NOMO-1 (cell line): Measurements from ENCODE around the gene WDR27.
"Not testable (repeated sequence)": the region's sequence is repeated elsewhere in the genome, so short reads cannot be mapped to it uniquely, and the experiment has no call there.

Experiments used
- DNase-seq, 2 experiments: peaks; one replicate each; lab custom pipeline; 2025; ENCODE audit not compliant: unreplicated experiment in 2 of 2; lab: John Stamatoyannopoulos, UW

WDR27 gene

GRCh38 chr6:169665289-169665688 lies 36.5 kb downstream of the WDR27 start:
- DNase-seq: no peak

- DNase-seq: no peak
Observed at GRCh38 chr6:169664227-169664626, 37.6 kb downstream of the WDR27 start.

DNA sequence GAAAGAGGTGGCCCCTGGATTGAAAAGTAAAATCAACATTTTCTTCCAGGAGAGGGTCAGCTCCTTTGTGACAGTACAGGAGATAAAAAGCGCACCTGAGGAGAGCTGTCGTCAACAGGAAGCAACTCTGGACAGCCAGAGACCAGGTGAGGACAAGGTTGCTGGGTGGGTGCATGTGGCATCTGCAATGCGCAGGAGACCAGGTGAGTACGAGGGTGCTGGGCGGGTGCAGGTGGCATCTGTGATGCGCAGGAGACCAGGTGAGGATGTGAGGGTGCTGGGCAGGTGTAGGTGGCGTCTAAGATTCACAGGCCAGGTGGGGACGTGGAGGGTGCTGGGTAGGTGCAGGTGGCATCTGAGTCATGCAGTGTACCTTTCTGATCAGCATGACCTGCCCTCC lies 38.4 kb downstream of the WDR27 start:
- no peak for DNase-seq

GRCh38 chr6:169661391-169661756 lies 40.5 kb downstream of the WDR27 start:
- DNase-seq: no peak

- DNase-seq: no peak
Observed at GRCh38 chr6:169660751-169661390, 41.0 kb downstream of the WDR27 start.

- no peak for DNase-seq
Observed at GRCh38 chr6:169659820-169660610, 41.8 kb downstream of the WDR27 start.

GRCh38 chr6:169657284-169657610 lies 44.6 kb downstream of the WDR27 start:
- no peak for DNase-seq

DNA sequence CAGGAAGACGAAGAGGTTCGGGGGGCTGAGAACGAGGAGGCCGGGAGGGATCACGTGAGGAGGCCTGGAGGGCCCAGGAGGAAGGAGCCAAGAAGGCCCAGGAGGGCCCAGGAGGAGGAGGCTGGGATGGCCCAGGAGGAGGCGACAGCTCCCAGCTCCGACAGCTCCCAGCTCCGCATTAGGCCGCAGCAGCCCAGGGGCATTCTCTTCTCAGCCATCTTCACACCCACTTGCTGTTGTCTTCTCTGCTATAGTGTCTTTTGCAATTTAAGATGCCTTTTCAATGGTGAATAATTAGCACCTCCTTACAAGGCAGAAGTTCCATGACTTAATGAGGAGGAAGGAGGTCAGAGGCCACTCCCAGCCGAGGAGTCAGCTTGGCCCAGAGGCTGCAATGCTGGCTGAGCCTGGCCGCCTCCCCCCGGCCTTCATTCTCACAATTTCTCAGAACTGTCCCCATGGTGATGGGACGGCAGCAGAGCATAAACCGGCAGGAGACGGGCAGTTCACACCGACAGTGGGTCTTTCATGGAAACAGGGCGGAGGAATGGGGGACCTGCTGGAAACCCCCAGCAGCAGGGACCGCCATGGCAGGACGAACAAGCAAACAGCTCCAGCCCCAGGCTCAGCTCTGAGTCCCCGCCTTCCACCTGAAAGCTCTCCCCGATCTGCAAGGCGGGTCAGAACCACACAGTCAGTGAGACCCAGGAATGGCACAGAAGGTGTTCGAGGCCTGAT lies 45.1 kb downstream of the WDR27 start:
- no peak for DNase-seq

- DNase-seq: no peak
Observed at GRCh38 chr6:169654598-169655391, 47.0 kb downstream of the WDR27 start.

DNA sequence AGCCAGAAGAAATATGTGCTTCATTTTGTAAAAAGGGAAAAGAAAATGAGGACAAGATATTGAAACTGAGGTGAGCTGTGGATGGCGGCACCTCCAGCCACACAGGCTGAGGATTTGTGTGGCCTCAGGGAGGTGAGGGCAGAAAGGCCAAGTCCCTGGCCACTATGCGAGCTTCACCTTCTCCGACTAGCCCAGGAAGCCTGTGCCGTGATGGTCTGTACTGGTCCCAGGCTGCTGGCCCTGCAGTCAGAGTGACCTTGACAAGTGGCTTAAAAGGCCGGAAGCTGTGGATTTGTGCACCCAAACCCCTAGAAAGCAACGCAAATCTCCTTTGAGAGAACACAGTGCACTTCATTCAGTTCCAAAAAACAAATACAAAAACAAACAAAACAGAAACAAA lies 48.1 kb downstream of the WDR27 start:
- no peak for DNase-seq

GRCh38 chr6:169652896-169653295 lies 48.9 kb downstream of the WDR27 start:
- no peak for DNase-seq

GRCh38 chr6:169651498-169651897 lies 50.3 kb downstream of the WDR27 start:
- DNase-seq: no peak

DNA sequence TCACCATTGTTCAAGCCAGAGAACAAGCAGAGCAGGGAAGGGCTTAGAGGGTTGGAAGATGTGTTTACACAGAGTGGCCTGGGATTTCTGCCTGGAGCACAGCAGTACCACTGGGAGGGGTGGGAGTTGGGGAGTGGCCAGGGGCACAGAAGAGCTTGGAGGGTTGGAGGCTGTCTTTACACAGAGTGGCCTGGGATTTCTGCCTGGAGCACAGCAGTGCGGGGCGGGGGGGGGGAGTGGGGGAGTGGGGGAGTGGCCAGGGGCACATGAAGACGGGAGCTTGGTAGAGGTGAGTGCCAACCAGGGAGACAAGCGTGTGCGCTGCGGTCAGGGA lies 50.9 kb downstream of the WDR27 start:
- no peak for DNase-seq

- DNase-seq: no peak
Observed at GRCh38 chr6:169650241-169650958, 51.4 kb downstream of the WDR27 start.

- DNase-seq: no peak
Observed at GRCh38 chr6:169648617-169649016, 53.2 kb downstream of the WDR27 start.

DNA sequence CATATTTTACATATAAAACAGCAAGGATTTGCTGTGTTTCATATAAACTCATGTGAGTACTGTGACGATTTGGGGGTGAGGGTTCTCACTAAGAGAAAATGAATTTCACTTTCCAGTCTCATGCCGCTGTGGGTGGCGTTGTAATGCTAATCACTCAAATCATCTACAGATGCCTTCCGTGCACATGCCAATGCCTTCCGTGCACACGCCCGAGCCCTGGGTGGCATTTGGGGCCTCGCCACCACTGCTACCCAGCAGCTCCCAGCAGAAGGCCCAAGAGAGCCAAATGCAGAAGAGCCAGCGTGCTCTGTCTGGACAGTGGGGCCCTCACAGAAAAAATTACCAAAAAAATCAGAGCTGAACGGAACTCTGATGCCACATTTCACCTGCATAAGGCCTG lies 53.7 kb downstream of the WDR27 start:
- DNase-seq: no peak

DNA sequence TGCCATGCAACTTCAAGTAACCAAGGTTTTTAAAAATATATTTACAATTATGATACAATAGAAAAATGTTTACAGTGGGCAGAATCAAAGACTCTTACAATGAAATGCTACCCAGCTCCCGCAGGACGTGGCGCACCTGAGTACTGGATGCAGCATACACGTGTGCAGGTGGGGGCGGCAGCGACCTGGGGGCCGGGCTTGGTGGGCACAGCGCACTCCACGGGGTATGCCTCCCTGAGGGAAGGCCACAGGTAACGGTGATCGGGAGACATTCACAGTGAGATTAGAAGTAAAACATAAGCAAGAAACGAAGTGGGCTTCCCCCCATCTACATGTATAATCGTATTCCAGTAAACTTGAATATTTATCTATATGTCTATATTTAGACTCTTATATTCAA lies 54.2 kb downstream of the WDR27 start:
- no peak for DNase-seq

DNA sequence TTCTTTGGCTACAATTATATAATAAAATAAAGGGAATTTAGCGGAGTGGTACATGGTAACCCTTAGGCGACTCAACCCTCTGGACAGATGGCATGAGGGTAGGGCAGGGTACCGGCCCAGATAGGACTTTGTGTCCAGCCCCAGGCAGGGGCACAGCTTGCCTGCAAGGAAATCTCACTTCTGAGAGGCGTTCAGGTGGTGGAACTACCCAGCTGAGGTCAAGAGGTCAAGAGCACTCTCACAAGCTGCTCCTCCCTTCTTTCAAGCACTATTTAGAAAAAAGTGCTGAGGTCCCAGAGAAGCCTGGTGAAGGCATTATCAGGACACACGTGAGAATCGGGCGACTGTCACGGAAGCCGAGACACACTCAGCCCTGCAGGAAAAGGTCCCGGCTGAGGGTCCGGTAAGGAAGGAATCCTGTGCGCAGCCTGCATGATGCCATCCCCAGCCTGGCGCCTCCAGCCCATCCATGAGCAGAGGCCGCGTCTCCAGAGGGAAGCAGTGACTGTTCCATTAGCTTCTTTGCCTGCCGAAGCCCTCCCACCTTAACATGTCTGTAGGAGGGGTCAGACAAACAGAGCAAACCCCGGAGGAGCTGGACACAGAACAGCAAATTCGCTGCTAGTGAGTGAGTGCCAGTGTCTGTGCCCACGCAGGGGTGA lies 54.8 kb downstream of the WDR27 start:
- DNase-seq: no peak

DNA sequence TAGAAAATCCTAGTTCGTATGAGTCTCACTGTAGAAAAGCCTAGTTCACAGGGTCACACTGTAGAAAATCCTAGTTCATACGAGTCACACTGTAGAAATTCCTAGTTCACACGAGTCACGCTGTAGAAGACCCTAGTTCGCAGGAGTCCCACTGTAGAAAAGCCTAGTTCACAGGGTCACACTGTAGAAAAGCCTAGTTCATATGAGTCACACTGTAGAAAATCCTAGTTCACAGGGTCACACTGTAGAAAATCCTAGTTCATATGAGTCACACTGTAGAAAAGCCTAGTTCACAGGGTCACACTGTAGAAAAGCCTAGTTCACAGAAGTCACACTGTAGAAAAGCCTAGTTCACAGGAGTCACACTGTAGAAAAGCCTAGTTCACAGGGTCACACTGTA lies 56.4 kb downstream of the WDR27 start:
- not testable (repeated sequence) for DNase-seq

DNA sequence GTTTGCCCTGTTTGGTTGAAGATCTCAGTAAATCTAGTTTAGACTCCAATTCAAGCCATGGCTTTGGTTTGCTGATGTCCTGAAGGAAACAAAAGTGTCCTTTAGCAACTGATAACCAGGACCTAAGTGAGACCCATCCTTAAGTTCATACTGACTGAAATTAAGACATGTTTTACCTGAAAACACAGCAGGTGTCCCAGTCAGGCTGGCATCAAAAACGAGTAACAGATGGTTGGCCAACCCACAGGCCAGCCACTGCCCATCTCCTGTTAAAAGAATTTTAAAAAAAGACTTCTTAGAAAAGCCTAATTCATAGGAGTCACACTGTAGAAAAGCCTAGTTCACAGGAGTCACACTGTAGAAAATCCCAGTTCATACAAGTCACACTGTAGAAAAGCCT lies 58.3 kb downstream of the WDR27 start:
- DNase-seq: no peak
